ENCODE measurements around the gene NAXD.
"Not testable (repeated sequence)": the region's sequence is repeated elsewhere in the genome, so short reads cannot be mapped to it uniquely, and the experiment has no call there.

The NAXD gene

DNA sequence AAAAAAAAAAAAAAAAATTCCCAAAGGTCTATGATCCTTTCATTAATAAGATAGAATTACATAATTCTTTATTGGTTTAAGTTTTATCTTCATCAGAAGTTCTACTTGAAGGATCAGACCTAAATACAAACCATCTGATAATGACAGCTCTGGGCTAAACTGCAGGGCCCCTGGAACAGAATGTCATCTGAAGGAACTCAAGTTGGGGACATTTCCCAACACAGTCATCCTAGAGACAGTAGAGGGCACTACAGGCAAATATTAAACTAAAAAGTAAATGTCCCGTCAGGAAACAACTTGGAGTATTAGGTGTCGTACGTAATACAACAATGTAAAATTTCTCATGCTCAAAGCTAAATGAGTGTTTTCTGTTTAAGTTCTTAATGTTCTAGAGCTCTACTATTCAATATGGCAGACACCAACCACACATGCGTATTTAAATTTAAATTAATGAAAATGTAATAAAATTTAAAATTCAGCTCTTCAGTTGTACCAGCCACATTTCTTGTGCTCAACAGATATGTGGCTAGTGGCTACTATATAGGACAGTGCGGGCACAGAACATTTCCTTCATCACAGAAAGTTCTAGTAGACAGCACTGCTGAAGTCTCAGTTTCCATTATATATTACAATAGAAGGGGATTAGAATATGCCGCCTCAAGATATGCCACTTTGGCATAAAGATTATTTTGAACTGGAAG, 21.8 kb upstream of the NAXD start:
- DNase-seq (ENCODE audit: low read depth, low spot score), result no peak

DNA sequence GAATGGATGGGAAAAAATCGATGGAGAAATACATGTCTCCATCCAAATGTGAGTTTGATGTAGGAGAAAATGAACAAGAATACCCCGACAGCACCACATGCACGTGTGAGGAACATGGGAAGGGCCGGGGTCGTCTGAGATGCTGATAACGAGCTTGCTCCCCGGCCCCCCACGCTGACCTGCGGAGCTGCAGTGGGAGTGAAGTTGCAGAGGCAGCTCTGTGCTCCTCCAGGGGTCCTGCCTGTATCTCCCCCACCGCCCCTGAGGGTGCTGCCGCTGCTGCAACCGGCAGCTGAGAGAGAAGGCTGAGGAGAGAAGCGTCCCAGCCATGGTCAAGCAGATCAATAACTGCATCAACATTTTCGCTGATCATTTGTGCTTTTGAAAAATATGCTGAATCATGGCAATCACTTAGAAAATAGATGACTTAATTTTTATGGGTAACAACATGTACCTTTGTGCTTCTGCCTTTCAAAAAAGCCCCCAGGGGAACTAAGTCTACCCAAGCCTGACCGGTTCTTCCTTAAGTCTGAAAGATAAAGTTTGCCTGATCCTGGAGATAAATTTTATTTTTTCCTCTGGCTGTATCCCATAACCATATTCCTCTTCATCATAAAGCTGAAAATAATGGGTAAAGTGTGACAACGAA, 18.2 kb upstream of the NAXD start:
- DNase-seq (ENCODE audit: low read depth, low spot score), result no peak

- DNase-seq (ENCODE audit: low read depth, low spot score), result no peak
Measured at GRCh38 chr13:110600261-110600819, 15.0 kb upstream of the NAXD start.

- no peak for DNase-seq (ENCODE audit: low read depth, low spot score)
Measured at GRCh38 chr13:110600980-110601379, 14.4 kb upstream of the NAXD start.

- no peak for DNase-seq (ENCODE audit: low read depth, low spot score)
Measured at GRCh38 chr13:110605132-110605531, 10.2 kb upstream of the NAXD start.

DNA sequence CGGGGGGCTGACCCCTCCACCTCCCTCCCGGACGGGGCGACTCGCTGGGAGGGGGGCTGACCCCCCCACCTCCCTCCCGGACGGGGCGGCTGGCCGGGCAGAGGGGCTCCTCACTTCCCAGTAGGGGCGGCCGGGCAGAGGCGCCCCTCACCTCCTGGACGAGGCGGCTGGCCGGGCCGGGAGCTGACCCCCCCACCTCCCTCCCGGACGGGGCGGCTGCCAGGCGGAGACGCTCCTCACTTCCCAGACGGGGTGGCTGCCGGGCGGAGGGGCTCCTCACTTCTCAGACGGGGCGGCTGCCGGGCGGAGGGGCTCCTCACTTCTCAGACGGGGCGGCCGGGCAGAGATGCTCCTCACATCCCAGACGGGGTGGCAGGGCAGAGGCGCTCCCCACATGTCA, 9.1 kb upstream of the NAXD start:
- not testable (repeated sequence) for DNase-seq (ENCODE audit: low read depth, low spot score)

- DNase-seq (ENCODE audit: low read depth, low spot score), result no peak
Measured at GRCh38 chr13:110607675-110608224, 7.6 kb upstream of the NAXD start.

DNA sequence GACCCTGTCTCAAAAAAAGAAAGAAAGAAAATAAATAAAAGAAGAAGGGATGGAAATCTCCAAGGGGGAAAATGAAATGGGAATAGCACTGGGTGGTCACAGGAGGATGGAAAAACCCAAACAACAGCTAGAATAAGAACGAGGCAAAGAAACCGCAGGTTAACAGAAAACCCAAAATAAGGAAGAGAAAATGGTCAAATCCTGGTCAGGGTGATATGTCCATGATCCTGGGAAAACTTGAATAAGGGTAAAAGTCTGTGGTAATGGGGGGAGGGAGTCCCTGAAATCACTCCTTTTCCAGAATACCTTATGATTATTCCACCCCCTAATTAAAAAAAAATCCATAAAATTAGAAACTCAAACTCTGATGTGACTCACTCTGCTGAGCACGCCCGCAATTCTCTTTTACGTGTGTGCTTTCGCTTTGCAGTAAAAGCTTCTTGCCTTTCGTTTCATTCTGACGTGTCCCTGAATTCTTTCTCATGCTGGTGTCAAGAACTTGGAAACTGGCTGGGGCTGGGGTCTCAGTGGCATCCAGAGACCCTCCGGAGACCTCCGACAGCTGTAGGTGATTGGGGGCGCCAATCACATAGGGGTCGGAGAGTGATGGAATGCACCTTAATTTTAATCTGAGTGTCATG, 4.3 kb upstream of the NAXD start:
- no peak for DNase-seq (ENCODE audit: low read depth, low spot score)

- DNase-seq (ENCODE audit: low read depth, low spot score), result no peak
Measured at GRCh38 chr13:110615005-110615321, 382 bp upstream of the NAXD start.

DNA sequence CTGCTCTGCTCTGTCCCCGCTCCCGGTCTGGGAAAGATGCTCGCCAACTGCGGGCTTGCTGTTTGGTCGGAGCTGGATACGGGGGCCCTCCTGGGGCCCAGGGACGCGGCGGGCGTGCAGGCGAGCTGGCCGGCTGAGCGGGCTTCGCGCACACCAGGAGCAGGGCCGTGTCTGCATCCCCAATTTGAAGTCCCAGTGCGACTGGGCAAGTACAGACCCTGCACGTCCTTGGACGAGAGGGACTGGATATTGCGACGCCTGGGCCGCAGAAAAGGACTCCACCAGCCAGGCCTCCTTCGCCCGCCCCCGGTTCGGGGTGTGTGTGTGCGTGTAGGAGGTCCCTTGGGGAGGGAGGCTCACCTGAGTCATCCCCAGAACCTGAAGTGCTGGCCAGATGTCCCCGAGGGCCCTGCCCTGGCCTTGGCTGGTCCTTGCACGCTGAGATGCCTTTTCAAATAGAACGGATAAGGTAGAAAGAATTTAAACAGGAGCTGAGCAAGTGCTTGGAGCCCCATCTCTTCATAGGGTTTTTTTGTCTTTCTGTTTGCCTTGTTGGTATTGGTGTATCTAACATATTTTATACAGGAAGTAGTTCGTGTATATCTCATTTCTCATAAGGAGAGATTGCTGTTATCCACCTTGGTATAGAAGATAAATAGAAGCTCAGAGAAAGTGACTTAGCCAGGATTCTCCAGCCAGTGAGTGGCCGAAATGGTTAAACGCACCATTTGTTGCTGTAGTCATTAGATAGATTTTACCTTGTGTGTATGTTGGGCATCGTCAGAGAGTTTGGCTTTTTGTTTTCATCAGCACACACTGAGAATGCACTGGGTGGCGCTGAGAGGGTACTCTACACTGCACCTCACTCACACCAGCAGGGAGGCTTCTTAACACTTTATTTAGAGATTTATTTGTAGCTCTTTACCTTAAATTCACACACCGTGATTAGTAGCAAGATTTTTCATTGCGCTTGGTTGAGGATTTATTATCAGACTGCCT, 1.1 kb downstream of the NAXD start:
- no peak for DNase-seq (ENCODE audit: low read depth, low spot score)

GRCh38 chr13:110617321-110618072, 2.2 kb downstream of the NAXD start:
- peak; percentile 73 for DNase-seq (ENCODE audit: low read depth, low spot score)

- no peak for DNase-seq (ENCODE audit: low read depth, low spot score)
Measured at GRCh38 chr13:110618167-110618566, 2.8 kb downstream of the NAXD start.

DNA sequence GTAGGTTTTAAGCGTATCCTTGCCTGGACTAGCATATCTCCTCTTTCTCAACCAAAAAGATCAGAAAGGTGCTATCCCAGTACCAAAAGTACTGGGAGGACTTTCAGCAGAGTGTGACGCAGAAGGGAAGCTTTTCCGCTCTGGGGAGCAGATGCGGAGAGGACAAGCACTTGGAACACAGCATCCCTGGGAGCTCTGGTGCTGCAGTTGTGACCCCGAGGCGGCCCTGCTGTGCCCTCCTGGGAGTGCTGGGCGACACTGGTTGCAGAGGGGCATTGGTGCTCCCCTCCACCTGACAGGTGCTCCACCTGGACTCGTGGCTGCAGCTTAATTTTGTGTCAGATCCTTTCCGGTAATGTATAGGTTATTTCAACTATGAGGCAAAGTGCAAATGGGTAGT, 3.4 kb downstream of the NAXD start:
- no peak for DNase-seq (ENCODE audit: low read depth, low spot score)

DNA sequence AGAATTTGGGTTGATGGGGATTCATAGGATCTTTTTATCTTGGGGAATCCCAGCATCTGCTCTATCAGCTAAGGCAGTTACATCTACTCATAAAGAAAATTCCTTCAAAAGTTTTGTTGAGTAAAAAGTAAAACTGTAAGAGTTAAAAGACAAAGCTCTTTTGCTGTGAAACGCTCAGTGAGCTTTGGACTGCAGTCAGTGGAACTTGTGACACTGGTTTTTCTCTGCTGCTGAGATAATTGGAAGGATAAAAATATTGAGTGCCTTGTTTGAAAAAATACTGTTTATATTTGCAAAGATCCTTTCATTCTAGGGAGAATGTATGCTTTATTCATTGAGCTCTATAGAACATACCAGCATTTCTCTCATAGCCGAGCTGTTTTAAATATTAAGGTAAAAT, 5.3 kb downstream of the NAXD start:
- DNase-seq (ENCODE audit: low read depth, low spot score), result no peak

GRCh38 chr13:110624766-110625756, 9.7 kb downstream of the NAXD start:
- no peak for DNase-seq (ENCODE audit: low read depth, low spot score)

DNA sequence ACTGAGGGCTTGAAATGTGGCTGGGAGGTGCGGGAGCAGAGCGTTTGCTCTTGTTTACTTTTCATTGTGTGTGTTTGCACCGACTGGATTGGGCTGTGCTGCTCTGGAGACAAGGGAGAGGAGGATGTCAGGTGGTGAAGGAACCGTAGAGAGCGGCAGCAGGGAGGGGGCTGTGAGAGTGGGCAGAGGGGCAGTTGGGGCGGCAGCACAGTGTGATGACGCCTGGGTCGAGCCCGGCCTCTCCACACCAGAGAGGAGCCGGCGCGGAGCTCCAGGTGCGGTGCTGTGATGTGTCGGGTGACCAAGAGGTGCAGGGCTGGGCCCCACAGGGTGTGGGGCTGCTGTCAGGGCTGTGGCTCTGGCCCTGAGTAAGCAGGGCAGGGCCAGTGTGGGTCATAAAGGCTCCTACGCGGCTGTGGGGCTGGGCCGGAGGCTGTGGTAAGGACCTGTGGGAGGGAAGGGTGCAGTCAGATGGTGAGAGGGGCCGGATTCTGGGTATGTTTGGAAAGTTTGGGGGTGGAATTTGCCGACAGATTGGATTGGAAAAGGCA, 10.5 kb downstream of the NAXD start:
- DNase-seq (ENCODE audit: low read depth, low spot score), result no peak

- DNase-seq (ENCODE audit: low read depth, low spot score), result no peak
Measured at GRCh38 chr13:110626521-110626920, 11.2 kb downstream of the NAXD start.

- DNase-seq (ENCODE audit: low read depth, low spot score), result no peak
Measured at GRCh38 chr13:110627351-110627750, 12.0 kb downstream of the NAXD start.

Measured in smooth muscle cell of the brain vasculature (primary cell).